Activated T-helper 1 cell treated with anti-CD3 and anti-CD28 coated beads, Interleukin-12 subunit alpha, Interleukin-12 subunit beta, Interleukin-2, Interleukin-4 antibody, amounts not matched to agents 30 ng/mL and 10 ng/mL and 1 ng/mL, durations not matched to agents 14 hours and 24 hours and 36 hours (primary cell): ENCODE measurements around the gene ARNT2. TPM values are rescaled to one million over a fixed set of nuclear protein-coding genes. Genes with fewer than 3 reads are reported as not detected.

Experiments used
- DNase-seq: peaks from one replicate; pipeline ENCODE4 v3.0.0; 2021; ENCODE audit warnings: low spot score
- H3K27ac Mint-ChIP-seq: one replicate; pipeline ENCODE4 v1.8.0; 2021; ENCODE audit warnings: mild to moderate bottlenecking, mixed read lengths
- H3K27me3 Mint-ChIP-seq: one replicate; pipeline ENCODE4 v1.8.0; 2022; ENCODE audit warnings: mild to moderate bottlenecking, moderate library complexity, mixed read lengths; ENCODE audit not compliant: insufficient read depth
- H3K36me3 Mint-ChIP-seq: one replicate; pipeline ENCODE4 v1.8.0; 2021; ENCODE audit warnings: low read depth, mixed read lengths
- H3K4me1 Mint-ChIP-seq: one replicate; pipeline ENCODE4 v1.8.0; 2021; ENCODE audit warnings: low read depth, mixed read lengths
- H3K4me3 Mint-ChIP-seq: one replicate; pipeline ENCODE4 v1.8.0; 2021; ENCODE audit warnings: mild to moderate bottlenecking, moderate library complexity, mixed read lengths
- H3K9me3 Mint-ChIP-seq: one replicate; pipeline ENCODE4 v1.8.0; 2021; ENCODE audit warnings: mixed read lengths
- intact Hi-C: fragments of 100-400 bp; cut with micrococcal nuclease; formaldehyde crosslinking; loops from one replicate; pipeline ENCODE4 v1.15.1; 2024
- total RNA-seq: library from RNA; stranded (reverse); gene quantifications from 2 replicates; pipeline ENCODE4 v1.2.3, GENCODE V29; 2022

ARNT2 gene
- total RNA-seq, 1 donor from 2014 or later: 0.36 TPM

DNA sequence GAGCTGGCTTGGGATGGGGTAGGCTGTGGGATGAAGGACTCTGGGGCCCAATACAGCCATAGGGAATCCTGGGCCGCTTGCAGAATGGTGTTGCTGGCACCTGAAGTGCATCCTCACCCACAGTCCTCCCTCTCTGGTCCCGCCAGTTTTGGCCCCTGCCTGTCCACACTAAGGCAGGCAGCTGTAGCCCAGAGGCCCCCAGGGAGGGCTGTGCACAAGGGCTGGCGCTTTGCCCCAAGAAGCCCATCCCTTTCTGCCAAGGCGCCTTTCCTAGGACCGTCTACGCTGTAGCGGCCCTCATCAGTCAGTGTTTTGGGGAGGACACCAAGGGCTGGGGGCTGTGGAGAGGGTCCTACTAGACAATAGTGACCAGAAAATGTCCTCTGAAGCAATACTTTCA lies 174.7 kb downstream of the ARNT2 start:
- Mint-ChIP-seq H3K36me3 (no peaks in the 10 kb centered on the region), H3K9me3 (no peaks in the 10 kb centered on the region), H3K27ac (no peak overlapping the region), H3K4me3 (no peak overlapping the region), H3K27me3 (no peaks in the 10 kb centered on the region), H3K4me1 (no peaks in the 10 kb centered on the region)
- intact Hi-C loops: no loop called here
- no peak for DNase-seq

DNA sequence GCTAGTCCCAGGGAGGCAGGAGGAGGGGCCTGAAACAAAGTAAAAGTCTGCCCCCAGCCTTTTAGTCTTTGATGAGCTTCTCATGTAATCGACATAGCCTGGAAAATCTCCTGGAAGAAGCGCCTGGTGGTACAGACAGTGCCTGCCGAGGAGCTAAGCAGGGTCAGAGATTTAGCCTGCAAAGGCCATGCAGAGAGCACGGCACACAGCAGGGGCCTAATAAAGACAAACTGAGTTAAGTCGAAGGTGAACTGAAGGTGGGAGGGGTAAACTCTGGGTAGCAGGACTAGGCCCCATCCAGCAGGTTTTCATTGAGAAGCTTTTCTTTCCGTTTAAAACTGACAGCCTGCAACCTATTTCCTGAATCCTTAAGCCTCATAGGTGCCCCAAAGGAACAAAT lies 175.4 kb downstream of the ARNT2 start:
- Mint-ChIP-seq H3K9me3 (no peaks in the 10 kb centered on the region), H3K27ac (no peak overlapping the region), H3K36me3 (no peaks in the 10 kb centered on the region), H3K27me3 (peaks cover 2% of the 10 kb centered on the region), H3K4me3 (no peak overlapping the region), H3K4me1 (no peaks in the 10 kb centered on the region)
- DNase-seq: no peak
- intact Hi-C loops: no loop called here

DNA sequence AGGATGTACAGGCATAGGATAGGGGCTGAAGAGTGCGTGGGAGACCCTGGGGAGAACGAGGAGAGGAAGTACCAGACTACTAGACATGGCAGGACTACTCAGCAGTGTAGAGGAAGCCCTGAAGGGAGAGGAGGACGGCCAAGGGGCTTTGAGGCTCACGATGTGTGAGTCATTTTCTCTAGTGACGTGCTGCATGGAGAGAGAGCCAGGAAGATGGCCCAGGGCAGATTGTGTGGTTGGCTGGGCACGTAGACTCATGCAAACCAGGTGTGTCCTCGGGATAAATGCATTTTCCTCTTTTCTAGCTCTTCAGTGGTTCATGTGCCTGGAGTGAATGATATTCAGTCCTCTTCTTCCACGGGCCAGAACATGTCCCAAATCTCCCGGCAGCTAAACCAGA lies 175.9 kb downstream of the ARNT2 start:
- Mint-ChIP-seq H3K4me1 (no peaks in the 10 kb centered on the region), H3K4me3 (no peak overlapping the region), H3K27me3 (peaks cover 2% of the 10 kb centered on the region), H3K9me3 (no peaks in the 10 kb centered on the region), H3K27ac (no peak overlapping the region), H3K36me3 (no peaks in the 10 kb centered on the region)
- DNase-seq: no peak
- intact Hi-C loops: no loop called here

DNA sequence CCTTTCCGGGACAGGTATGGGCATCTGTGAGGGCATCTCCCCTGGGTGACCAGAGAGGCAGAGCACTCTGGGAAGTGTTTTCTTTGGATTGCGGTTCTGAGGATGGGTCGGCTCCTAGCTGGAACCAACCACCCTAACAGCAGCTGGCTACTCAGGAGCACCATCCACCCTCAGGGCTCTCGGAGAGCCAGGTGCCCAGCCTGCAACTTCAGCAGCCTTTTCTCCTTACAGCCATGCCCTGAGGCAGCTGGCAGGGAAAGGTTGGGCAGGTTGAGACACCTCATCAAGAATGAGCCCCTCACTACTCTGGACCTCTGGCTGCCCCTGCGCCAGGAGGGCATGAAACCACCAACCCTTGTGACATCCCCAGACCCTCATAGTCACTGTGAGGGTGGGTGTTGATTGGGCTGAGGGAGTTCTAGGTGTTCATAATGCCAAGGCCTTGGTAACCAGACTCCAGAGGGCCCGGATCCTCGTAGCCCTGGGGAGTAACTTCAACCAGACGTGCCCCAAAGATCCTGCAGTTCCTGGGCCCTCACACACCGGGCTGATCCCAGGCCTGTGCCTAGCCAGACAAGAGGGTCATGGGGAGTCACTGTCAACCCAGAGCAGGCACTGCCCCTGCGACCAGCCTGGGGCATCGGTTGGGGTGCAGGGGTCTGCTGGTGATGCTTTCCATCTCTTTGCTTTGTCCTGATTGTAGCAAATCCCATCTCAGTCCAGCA lies 176.5 kb downstream of the ARNT2 start:
- H3K4me1 Mint-ChIP-seq: no peaks in the 10 kb centered on the region
- no peaks in the 10 kb centered on the region for H3K36me3 Mint-ChIP-seq
- no peak for DNase-seq
- H3K9me3 Mint-ChIP-seq: no peaks in the 10 kb centered on the region
- peaks cover 2% of the 10 kb centered on the region for H3K27me3 Mint-ChIP-seq
- intact Hi-C loops: no loop called here
- H3K27ac Mint-ChIP-seq: no peak overlapping the region
- H3K4me3 Mint-ChIP-seq: no peak overlapping the region

DNA sequence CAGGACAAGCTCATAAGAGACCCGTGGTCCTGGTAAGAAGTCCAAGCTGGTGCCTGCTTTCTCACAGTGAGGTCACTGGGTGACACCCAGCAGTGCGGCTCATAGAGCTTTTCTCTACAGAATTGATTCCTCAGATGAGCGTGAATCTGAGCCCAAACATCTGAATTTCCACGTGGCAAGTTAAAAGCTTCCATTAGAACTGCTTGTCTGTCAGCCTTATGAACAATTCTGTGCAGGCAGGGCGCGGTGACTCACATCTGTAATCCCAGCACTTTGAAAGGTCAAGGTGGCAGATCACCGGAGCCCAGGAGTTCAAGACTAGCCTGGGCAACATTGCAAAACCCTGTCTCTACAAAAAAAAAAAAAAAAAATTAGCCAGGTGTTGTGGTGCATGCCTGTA lies 177.8 kb downstream of the ARNT2 start:
- Mint-ChIP-seq H3K9me3 (no peaks in the 10 kb centered on the region), H3K4me1 (no peaks in the 10 kb centered on the region), H3K27me3 (peaks cover 2% of the 10 kb centered on the region), H3K27ac (no peak overlapping the region), H3K36me3 (no peaks in the 10 kb centered on the region), H3K4me3 (no peak overlapping the region)
- intact Hi-C loops: no loop called here
- no peak for DNase-seq

DNA sequence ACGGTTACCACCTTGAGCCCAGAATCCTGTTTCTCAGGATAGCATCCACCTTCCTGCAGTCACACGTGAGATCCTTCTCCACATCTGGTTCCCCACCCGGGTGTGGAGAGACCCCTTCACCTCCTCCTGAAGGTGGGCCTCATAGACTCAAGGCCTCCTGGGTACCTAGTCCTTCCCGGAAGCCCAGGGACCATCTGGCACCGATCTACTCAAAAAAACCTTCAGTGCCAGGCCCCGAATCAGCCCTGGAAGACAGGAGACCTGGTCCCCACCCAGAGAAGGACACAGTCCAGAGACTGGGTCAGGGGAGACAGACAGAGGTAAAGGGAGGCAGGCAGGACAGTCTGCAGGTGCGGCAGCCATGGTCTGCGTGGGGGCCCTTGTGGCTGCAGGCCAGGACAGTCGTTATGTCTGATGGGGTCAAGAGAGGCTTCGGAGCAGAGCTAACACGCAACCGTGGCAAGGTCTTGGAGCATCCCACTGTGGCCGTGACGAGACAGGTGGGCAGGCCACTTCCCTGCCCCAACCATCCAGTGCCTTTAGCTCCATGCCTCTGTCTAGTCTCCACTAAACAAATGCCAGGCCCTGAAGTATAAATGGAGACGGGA lies 178.7 kb downstream of the ARNT2 start:
- intact Hi-C loops: no loop called here
- H3K4me1 Mint-ChIP-seq: no peaks in the 10 kb centered on the region
- H3K27ac Mint-ChIP-seq: no peak overlapping the region
- no peak for DNase-seq
- no peak overlapping the region for H3K4me3 Mint-ChIP-seq
- no peaks in the 10 kb centered on the region for H3K9me3 Mint-ChIP-seq
- H3K36me3 Mint-ChIP-seq: no peaks in the 10 kb centered on the region
- H3K27me3 Mint-ChIP-seq: peaks cover 2% of the 10 kb centered on the region

DNA sequence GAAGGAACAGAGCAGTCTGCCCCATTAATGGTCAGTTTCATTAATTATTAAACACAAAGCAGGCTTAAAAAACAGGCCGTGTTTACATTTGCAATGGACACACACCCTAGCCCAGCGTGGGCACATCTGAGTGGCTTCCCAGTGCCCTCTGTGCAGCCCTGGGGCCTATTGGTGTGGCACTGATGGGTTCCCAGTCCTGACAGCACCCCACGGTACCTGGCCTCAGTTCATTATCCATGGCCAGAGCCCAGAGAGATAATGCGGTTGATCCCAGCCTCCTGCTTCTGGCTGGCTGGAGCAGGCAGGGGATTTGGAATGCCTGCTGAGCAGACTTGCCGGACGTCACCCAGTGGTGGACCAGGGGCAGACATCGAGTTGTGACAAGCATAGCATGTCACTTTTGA lies 180.4 kb downstream of the ARNT2 start:
- intact Hi-C loops: no loop called here
- H3K36me3 Mint-ChIP-seq: no peaks in the 10 kb centered on the region
- DNase-seq: no peak
- no peak overlapping the region for H3K4me3 Mint-ChIP-seq
- no peak overlapping the region for H3K27ac Mint-ChIP-seq
- no peaks in the 10 kb centered on the region for H3K9me3 Mint-ChIP-seq
- H3K27me3 Mint-ChIP-seq: peaks cover 4% of the 10 kb centered on the region
- H3K4me1 Mint-ChIP-seq: no peaks in the 10 kb centered on the region

DNA sequence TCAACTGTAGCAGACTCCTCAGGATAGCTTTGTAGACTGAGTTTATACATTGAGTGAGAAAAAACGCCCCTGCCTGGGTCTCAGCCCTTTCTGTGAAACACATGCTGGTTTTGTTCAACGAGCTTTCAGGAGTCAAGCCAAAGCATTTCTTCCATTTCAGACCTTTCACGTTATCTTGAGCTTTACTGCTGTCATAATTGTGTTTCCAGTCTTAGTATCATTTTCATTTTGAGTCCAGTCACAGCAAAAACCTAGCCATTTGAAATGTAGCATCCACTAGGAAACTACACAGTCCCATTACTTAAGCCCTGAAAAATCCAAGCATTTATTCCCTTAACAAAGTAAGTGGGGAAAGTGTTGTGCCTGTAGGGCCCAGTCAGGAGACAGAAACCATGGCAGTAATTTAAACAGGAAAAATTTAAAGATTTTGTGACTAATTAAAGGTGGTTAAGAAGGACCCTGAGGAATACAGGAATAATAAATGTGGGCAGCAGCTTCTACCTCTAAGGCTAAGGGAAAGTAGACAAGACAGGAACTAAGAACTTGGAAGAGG lies 180.9 kb downstream of the ARNT2 start:
- H3K4me1 Mint-ChIP-seq: no peaks in the 10 kb centered on the region
- no peaks in the 10 kb centered on the region for H3K9me3 Mint-ChIP-seq
- intact Hi-C loops: no loop called here
- no peak overlapping the region for H3K4me3 Mint-ChIP-seq
- peaks cover 4% of the 10 kb centered on the region for H3K27me3 Mint-ChIP-seq
- no peaks in the 10 kb centered on the region for H3K36me3 Mint-ChIP-seq
- DNase-seq: no peak
- H3K27ac Mint-ChIP-seq: no peak overlapping the region

DNA sequence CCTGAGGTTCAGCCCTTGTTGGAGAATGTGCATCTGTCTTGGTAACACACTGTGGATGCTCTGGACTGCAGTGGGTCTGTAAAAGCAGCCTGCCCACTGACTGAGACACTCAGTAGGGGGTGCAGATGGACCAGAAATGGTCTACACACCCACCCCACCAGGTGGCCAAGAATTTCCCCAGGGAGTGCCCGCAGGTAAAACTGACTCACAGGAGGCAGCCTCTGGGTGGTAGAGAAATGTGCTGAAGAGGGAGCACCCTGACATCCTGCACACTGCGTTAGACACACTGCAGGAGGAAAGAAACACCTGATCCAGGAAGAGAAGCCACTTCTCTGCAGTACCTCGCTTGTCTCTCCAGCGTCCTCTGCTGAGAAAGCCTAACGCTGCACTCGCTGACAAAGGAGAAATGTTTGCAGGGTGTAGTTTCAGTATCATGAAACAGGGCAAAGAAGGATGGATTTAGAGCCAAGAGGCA lies 181.4 kb downstream of the ARNT2 start:
- H3K9me3 Mint-ChIP-seq: no peaks in the 10 kb centered on the region
- DNase-seq: no peak
- H3K27me3 Mint-ChIP-seq: peaks cover 4% of the 10 kb centered on the region
- no peak overlapping the region for H3K4me3 Mint-ChIP-seq
- no peaks in the 10 kb centered on the region for H3K4me1 Mint-ChIP-seq
- no peaks in the 10 kb centered on the region for H3K36me3 Mint-ChIP-seq
- intact Hi-C loops: no loop called here
- H3K27ac Mint-ChIP-seq: no peak overlapping the region

DNA sequence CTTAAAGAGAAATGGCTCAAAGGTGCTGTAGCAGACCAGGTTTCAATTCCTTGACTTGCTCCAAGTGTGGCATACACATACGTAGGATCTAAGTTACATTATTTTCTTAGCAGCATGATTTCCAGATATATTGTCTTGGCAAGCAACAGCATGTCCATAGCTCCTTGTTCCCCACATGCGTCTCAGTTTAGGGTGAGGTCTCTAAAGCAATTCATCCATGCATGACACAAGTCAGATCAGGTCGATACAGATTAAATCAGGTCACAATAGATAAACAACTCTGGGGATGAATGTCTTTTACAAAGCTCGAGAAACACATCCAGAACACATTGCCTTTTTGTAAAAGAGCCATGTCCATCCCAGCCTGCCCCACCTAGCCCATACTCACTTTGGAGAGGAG lies 182.0 kb downstream of the ARNT2 start:
- Mint-ChIP-seq H3K4me1 (no peaks in the 10 kb centered on the region), H3K27ac (no peak overlapping the region), H3K4me3 (no peak overlapping the region), H3K36me3 (no peaks in the 10 kb centered on the region), H3K9me3 (no peaks in the 10 kb centered on the region), H3K27me3 (peaks cover 4% of the 10 kb centered on the region)
- no peak for DNase-seq
- intact Hi-C loops: no loop called here

DNA sequence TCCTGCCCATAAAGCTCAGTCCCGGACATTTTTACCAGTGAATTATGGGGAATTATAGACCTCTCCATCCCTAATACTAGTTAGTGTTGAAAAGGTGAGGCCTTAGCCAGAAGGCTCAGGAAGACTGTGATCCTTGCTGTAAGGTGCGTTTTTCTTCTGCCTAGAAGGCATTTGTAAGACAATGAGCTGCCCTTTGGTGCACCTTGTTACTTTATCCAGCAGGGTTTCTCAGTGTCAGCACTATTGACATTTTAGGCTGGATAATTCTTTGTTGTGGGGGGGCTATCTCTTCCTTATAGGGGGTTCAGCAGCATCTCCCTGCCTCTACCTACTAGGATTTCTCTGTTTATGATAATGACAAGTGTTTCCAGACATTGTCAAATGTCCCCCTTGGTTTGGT lies 182.8 kb downstream of the ARNT2 start:
- no peak overlapping the region for H3K27ac Mint-ChIP-seq
- DNase-seq: no peak
- no peaks in the 10 kb centered on the region for H3K36me3 Mint-ChIP-seq
- intact Hi-C loops: no loop called here
- H3K9me3 Mint-ChIP-seq: no peaks in the 10 kb centered on the region
- H3K4me1 Mint-ChIP-seq: no peaks in the 10 kb centered on the region
- H3K4me3 Mint-ChIP-seq: no peak overlapping the region
- peaks cover 4% of the 10 kb centered on the region for H3K27me3 Mint-ChIP-seq

DNA sequence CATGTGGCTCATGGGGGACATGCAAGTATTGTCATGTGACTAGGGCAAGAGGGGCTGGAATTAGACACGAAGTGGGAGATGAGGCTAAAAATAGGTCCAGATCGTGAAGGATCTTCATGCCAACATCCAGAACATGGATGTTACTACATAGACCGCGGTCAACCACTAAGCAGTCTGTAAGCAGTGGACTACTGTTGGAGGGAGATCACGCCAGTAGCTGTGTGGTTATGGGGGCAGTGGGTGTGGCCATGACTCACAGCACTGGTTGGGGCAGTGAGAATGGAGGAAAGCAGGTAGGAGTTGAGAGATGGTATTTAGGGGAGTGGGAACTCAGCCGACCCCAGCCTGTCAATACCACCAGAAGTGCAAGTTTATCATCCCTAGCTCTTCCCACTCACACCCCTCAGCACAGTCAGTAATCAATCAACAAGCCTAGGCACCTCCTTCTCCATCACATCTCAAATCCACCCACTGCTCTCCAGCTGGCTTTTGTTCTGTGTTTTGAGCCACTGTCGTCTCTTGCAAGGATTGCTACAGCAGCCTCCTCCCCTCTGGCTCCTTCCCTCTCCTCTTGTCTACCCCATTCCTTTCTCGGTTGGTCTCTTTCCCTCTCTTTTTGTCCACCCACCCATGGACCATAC lies 183.8 kb downstream of the ARNT2 start:
- DNase-seq: no peak
- H3K9me3 Mint-ChIP-seq: no peaks in the 10 kb centered on the region
- H3K4me3 Mint-ChIP-seq: no peak overlapping the region
- peaks cover 4% of the 10 kb centered on the region for H3K27me3 Mint-ChIP-seq
- intact Hi-C loops: no loop called here
- H3K36me3 Mint-ChIP-seq: no peaks in the 10 kb centered on the region
- no peak overlapping the region for H3K27ac Mint-ChIP-seq
- H3K4me1 Mint-ChIP-seq: no peaks in the 10 kb centered on the region

DNA sequence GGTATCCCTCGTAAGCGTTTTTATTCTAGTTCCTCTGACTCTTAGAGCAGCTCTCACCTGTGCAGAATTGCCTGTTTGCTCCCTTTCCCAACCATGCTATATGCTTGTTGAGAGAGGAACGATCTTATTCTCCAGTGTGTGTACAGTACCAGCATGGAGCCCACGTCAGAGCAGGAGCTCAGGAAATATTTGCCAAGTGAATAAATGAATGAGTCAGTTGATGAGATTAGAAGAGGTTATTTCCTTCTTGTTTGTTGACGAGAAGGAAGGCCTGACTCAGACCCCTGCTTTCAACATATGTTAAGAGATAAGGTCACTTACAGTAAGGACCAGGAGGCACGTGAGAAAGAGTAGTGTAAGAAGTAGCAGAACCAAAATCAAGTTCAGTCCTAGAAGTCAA lies 184.6 kb downstream of the ARNT2 start:
- Mint-ChIP-seq H3K4me1 (no peaks in the 10 kb centered on the region), H3K36me3 (no peaks in the 10 kb centered on the region), H3K27ac (no peak overlapping the region), H3K4me3 (no peak overlapping the region), H3K9me3 (no peaks in the 10 kb centered on the region), H3K27me3 (peaks cover 4% of the 10 kb centered on the region)
- intact Hi-C loops: no loop called here
- DNase-seq: no peak
